Measurements from ENCODE around the gene ABI3.

DNA sequence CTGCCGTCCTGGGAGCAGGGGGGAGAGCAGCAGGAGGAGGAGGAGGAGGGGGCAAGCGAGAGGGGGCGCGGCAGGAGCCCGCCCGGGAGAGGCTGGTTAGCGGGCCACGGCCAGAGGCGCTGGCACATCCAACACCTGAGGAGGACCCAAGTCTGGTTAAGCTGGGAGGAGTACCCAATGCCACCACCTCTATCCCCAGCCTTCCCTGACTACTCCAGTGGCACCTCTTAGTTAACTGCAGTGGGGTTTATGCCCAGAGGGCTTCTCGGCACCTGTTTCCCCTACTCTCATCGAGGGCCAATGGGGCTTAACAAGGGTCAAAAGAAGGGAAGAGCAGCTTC lies 14.5 kb downstream of the ABI3 start:
- TF ChIP-seq CTCF (IDR thresholded peaks at IDR 0.05): no peak
- no peak for TF ChIP-seq POLR2A (IDR thresholded peaks at IDR 0.05)

Measured in esophagus squamous epithelium (tissue), 4 donors.